Thyroid gland (tissue), 4 donors: ENCODE measurements around the gene NIPAL1. TPM values are rescaled to one million over a fixed set of nuclear protein-coding genes. Genes with fewer than 3 reads are reported as not detected.

Experiments
- DNase-seq, 2 donors: peaks; one replicate each; pipeline ENCODE4 v3.0.0-alpha.2; 2019
- H3K27ac ChIP-seq, 3 donors: fragments of 200-600 bp; sonication (generic); 1 replicate in 2 of 3; 2 replicates in 1 of 3; pipeline ENCODE4 v1.5.1; 2016 to 2019; ENCODE audit warnings: mild to moderate bottlenecking in 1 of 3, moderate library complexity in 1 of 3
- H3K27me3 ChIP-seq: fragments of 200-600 bp; sonication (generic); one replicate; pipeline ENCODE4 v1.5.1; 2019
- H3K36me3 ChIP-seq, 2 donors: fragments of 200-600 bp; sonication (generic); one replicate each; pipeline ENCODE4 v1.5.1; 2016 to 2019
- H3K4me1 ChIP-seq, 2 donors: fragments of 200-600 bp; sonication (generic); one replicate each; pipeline ENCODE4 v1.5.1; 2017 to 2019
- H3K4me3 ChIP-seq, 3 donors: fragments of 200-600 bp; sonication (generic); replicated peaks in 1 of 3; 1 replicate in 2 of 3; 2 replicates in 1 of 3; pipeline ENCODE4 v1.5.1; 2016; ENCODE audit warnings: mild to moderate bottlenecking in 1 of 3
- H3K9me3 ChIP-seq: fragments of 200-600 bp; sonication (generic); one replicate; pipeline ENCODE4 v1.5.1; 2017
- CTCF ChIP-seq, 6 experiments: fragments of 200-600 bp in 3 of 6; fragments of 450-650 bp in 3 of 6; sonication (generic) in 3 of 6; IDR thresholded peaks; one replicate each; pipeline ENCODE4 v1.5.1; 2016 to 2019; ENCODE audit warnings: antibody characterized with exemption in 6 of 6, mild to moderate bottlenecking in 2 of 6, inconsistent platforms in 1 of 6, moderate library complexity in 1 of 6
- POLR2A ChIP-seq, 2 donors: fragments of 450-650 bp; IDR thresholded peaks; one replicate each; pipeline ENCODE4 v1.6.1; 2017; ENCODE audit warnings: antibody characterized with exemption in 2 of 2, mild to moderate bottlenecking in 2 of 2, moderate library complexity in 1 of 2
- WGBS, 2 donors: methylation state at CpG; one replicate each; pipeline ENCODE4 v1.1.5; 2017; 5-methylcytosine and 5-hydroxymethylcytosine counted together
- intact Hi-C: fragments of 100-400 bp; cut with DNase I; formaldehyde crosslinking; loops from one replicate; pipeline ENCODE4 v1.15.1; 2023
- total RNA-seq, 4 donors: library from RNA; depleted of rRNA; stranded (reverse); fragments of >200 nt; gene quantifications; one replicate each; pipeline ENCODE4 v1.2.3, GENCODE V29; 2016

The NIPAL1 gene
- total RNA-seq, 4 donors from 2014 or later, result 3.5 to 10.1 (median 3.7) TPM

GRCh38 chr4:48037117-48037462 is 20.5 kb downstream of the NIPAL1 start:
- Histone ChIP-seq H3K4me3 (no peak overlapping the region), H3K9me3 (no peaks in the 10 kb centered on the region), H3K4me1 (peaks cover 0 to 4% of the 10 kb centered on the region in 2 donors), H3K36me3 (no peaks in the 10 kb centered on the region), H3K27ac (no peak overlapping the region), H3K27me3 (no peaks in the 10 kb centered on the region)
- TF ChIP-seq CTCF (IDR thresholded peaks at IDR 0.05), result no peak
- TF ChIP-seq POLR2A (IDR thresholded peaks at IDR 0.05), result no peak
- no peak for DNase-seq
- intact Hi-C loops, result no loop called here
- WGBS, 2 donors, result 74 to 82% methylated on average over 2 of the region's 2 CpGs

GRCh38 chr4:48038666-48039065 is 22.1 kb downstream of the NIPAL1 start:
- Histone ChIP-seq H3K27ac (no peak overlapping the region), H3K36me3 (no peaks in the 10 kb centered on the region), H3K9me3 (no peaks in the 10 kb centered on the region), H3K27me3 (no peaks in the 10 kb centered on the region), H3K4me1 (no peaks in the 10 kb centered on the region), H3K4me3 (no peak overlapping the region)
- intact Hi-C loops, result no loop called here
- 34 to 42% methylated on average over 2 of the region's 2 CpGs for WGBS, 2 donors
- no peak for TF ChIP-seq CTCF (IDR thresholded peaks at IDR 0.05)
- TF ChIP-seq POLR2A (IDR thresholded peaks at IDR 0.05), result no peak
- no peak for DNase-seq

DNA sequence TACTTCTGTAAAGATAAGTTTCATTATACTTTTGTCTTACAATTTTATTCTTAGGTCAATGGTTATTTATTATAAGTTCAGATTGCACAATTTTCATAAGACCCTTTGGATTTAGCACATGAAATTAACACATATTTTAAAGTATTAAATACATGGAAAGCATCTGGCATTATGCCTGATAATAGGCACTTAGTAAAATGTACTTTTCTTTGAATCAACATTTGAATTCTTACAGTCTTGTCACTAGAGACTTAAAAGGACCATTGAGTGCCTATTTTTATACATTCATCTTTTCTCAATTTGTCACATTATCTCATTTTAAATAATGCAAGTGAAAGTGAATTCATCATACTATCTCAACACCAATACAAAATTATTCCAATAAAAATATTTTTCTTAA is 23.0 kb downstream of the NIPAL1 start:
- no peak for DNase-seq
- no peak overlapping the region for H3K4me3 ChIP-seq
- intact Hi-C loops, result no loop called here
- no peaks in the 10 kb centered on the region for H3K9me3 ChIP-seq
- no peak overlapping the region for H3K27ac ChIP-seq
- no peaks in the 10 kb centered on the region for H3K4me1 ChIP-seq
- TF ChIP-seq POLR2A (IDR thresholded peaks at IDR 0.05), result no peak
- TF ChIP-seq CTCF (IDR thresholded peaks at IDR 0.05), result no peak
- no peaks in the 10 kb centered on the region for H3K27me3 ChIP-seq
- H3K36me3 ChIP-seq, result no peaks in the 10 kb centered on the region

DNA sequence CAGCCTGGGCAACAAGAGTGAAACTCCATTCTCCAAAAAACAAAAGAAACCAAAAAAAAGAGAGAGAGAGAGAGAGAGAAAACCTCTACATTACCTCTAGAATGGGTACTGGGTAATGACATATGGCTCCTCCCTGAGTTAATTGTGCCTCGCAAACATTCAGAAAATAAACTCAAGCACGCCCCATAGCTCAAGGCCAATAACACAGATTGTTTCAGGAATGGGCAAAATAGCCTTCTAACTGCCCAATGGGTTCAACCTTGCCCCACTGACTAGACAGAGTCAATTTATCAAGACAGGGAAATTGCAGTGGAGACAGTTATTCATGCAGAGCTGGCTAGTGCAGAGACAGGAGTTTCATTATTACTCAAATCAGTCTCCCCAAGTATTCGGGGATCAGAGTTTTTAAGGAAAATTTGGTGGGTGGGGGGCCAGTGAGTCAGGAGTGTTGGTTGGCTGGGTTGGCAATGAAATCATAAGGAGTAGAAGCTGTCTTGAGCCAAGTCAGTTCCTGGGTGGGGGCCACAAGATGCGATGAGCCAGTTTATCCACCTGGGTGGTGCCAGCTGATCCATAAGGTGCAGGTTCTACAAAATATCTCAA is 25.1 kb downstream of the NIPAL1 start:
- 88 to 91% methylated on average over 4 of the region's 4 CpGs for WGBS, 2 donors

More for the DNA sequence above, 25.1 kb downstream of the NIPAL1 start:
- Histone ChIP-seq H3K4me3 (no peak overlapping the region), H3K9me3 (no peaks in the 10 kb centered on the region), H3K4me1 (no peaks in the 10 kb centered on the region), H3K36me3 (no peaks in the 10 kb centered on the region), H3K27me3 (no peaks in the 10 kb centered on the region), H3K27ac (no peak overlapping the region)
- TF ChIP-seq CTCF (IDR thresholded peaks at IDR 0.05), result no peak
- TF ChIP-seq POLR2A (IDR thresholded peaks at IDR 0.05), result no peak
- DNase-seq, result no peak
- intact Hi-C loops, result no loop called here
